Measurements from ENCODE around the gene TBC1D4.

Gene TBC1D4

GRCh38 chr13:75384879-75385707 lies 96.9 kb downstream of the TBC1D4 start:
- peak; percentile 42 for DNase-seq

- DNase-seq: no peak
These were observed 98.8 kb downstream of the TBC1D4 start for GRCh38 chr13:75383064-75383715.

GRCh38 chr13:75378301-75378700 lies 103.7 kb downstream of the TBC1D4 start:
- no peak for DNase-seq

- no peak for DNase-seq
These were observed 105.1 kb downstream of the TBC1D4 start for GRCh38 chr13:75376792-75377402.

GRCh38 chr13:75375329-75375728 lies 106.6 kb downstream of the TBC1D4 start:
- DNase-seq: no peak

GRCh38 chr13:75373988-75374387 lies 108.0 kb downstream of the TBC1D4 start:
- no peak for DNase-seq

- peak; percentile 25 for DNase-seq
These were observed 108.8 kb downstream of the TBC1D4 start for GRCh38 chr13:75372923-75373841.

- DNase-seq: peak; percentile 84
These were observed 109.5 kb downstream of the TBC1D4 start for GRCh38 chr13:75372517-75372916.

- no peak for DNase-seq
These were observed 110.8 kb downstream of the TBC1D4 start for GRCh38 chr13:75371203-75371602.

- no peak for DNase-seq
These were observed 111.2 kb downstream of the TBC1D4 start for GRCh38 chr13:75370774-75371173.

- DNase-seq: no peak
These were observed 112.0 kb downstream of the TBC1D4 start for GRCh38 chr13:75369981-75370380.

GRCh38 chr13:75368167-75368566 lies 113.8 kb downstream of the TBC1D4 start:
- DNase-seq: peak; percentile 24

GRCh38 chr13:75366380-75367280 lies 115.3 kb downstream of the TBC1D4 start:
- no peak for DNase-seq

- peak; percentile 15 for DNase-seq
These were observed 116.2 kb downstream of the TBC1D4 start for GRCh38 chr13:75365724-75366173.

- DNase-seq: no peak
These were observed 117.7 kb downstream of the TBC1D4 start for GRCh38 chr13:75364131-75364713.

- no peak for DNase-seq
These were observed 118.6 kb downstream of the TBC1D4 start for GRCh38 chr13:75363371-75363770.

- no peak for DNase-seq
These were observed 119.9 kb downstream of the TBC1D4 start for GRCh38 chr13:75362026-75362425.

- peak; percentile 15 for DNase-seq
These were observed 121.8 kb downstream of the TBC1D4 start for GRCh38 chr13:75360170-75360569.

GRCh38 chr13:75359266-75359665 lies 122.7 kb downstream of the TBC1D4 start:
- DNase-seq: no peak

GRCh38 chr13:75357576-75358289 lies 124.2 kb downstream of the TBC1D4 start:
- DNase-seq: peak; percentile 88
